Measurements from ENCODE around the gene TACR1. TPM values are rescaled to one million over a fixed set of nuclear protein-coding genes. Genes with fewer than 3 reads are reported as not detected.
"Not testable (repeated sequence)": the region's sequence is repeated elsewhere in the genome, so short reads cannot be mapped to it uniquely, and the experiment has no call there.

Gene TACR1
- total RNA-seq, 1 donor from 2014 or later = not detected

- no peak for TF ChIP-seq CTCF (conservative IDR thresholded peaks at IDR 0.05; ENCODE audit: low read depth, low read length)
- no peak for DNase-seq (ENCODE audit: low read depth)
- no peak overlapping the region for H3K4me3 ChIP-seq (ENCODE audit: low read depth, low read length)
Measured at GRCh38 chr2:75233965-75234364, 34.6 kb upstream of the TACR1 start.

GRCh38 chr2:75226617-75227016 lies 27.3 kb upstream of the TACR1 start:
- H3K4me3 ChIP-seq (ENCODE audit: low read depth, low read length) = no peak overlapping the region
- no peak for DNase-seq (ENCODE audit: low read depth)
- no peak for TF ChIP-seq CTCF (conservative IDR thresholded peaks at IDR 0.05; ENCODE audit: low read depth, low read length)

- TF ChIP-seq CTCF (conservative IDR thresholded peaks at IDR 0.05; ENCODE audit: low read depth, low read length) = no peak
- no peak for DNase-seq (ENCODE audit: low read depth)
- no peak overlapping the region for H3K4me3 ChIP-seq (ENCODE audit: low read depth, low read length)
Measured at GRCh38 chr2:75226099-75226498, 26.8 kb upstream of the TACR1 start.

- TF ChIP-seq CTCF (conservative IDR thresholded peaks at IDR 0.05; ENCODE audit: low read depth, low read length) = no peak
- no peak for DNase-seq (ENCODE audit: low read depth)
- no peak overlapping the region for H3K4me3 ChIP-seq (ENCODE audit: low read depth, low read length)
Measured at GRCh38 chr2:75224636-75225094, 25.3 kb upstream of the TACR1 start.

- DNase-seq (ENCODE audit: low read depth) = no peak
- no peak overlapping the region for H3K4me3 ChIP-seq (ENCODE audit: low read depth, low read length)
- no peak for TF ChIP-seq CTCF (conservative IDR thresholded peaks at IDR 0.05; ENCODE audit: low read depth, low read length)
Measured at GRCh38 chr2:75222527-75222926, 23.2 kb upstream of the TACR1 start.

GRCh38 chr2:75221862-75222261 lies 22.5 kb upstream of the TACR1 start:
- no peak for TF ChIP-seq CTCF (conservative IDR thresholded peaks at IDR 0.05; ENCODE audit: low read depth, low read length)
- no peak for DNase-seq (ENCODE audit: low read depth)
- H3K4me3 ChIP-seq (ENCODE audit: low read depth, low read length) = no peak overlapping the region

GRCh38 chr2:75219213-75219612 lies 19.9 kb upstream of the TACR1 start:
- not testable (repeated sequence) for H3K4me3 ChIP-seq (ENCODE audit: low read depth, low read length); DNase-seq (ENCODE audit: low read depth)
